HG03196 (cell line): ENCODE results near the gene ESRRG.
"Not testable (repeated sequence)": the region's sequence is repeated elsewhere in the genome, so short reads cannot be mapped to it uniquely, and the experiment has no call there.

Experiments
- ATAC-seq: cut with Tn5 transposase; IDR thresholded peaks from one replicate; pipeline ENCODE4 v1.9.1; 2021; ENCODE audit not compliant: unreplicated experiment

ESRRG gene

DNA sequence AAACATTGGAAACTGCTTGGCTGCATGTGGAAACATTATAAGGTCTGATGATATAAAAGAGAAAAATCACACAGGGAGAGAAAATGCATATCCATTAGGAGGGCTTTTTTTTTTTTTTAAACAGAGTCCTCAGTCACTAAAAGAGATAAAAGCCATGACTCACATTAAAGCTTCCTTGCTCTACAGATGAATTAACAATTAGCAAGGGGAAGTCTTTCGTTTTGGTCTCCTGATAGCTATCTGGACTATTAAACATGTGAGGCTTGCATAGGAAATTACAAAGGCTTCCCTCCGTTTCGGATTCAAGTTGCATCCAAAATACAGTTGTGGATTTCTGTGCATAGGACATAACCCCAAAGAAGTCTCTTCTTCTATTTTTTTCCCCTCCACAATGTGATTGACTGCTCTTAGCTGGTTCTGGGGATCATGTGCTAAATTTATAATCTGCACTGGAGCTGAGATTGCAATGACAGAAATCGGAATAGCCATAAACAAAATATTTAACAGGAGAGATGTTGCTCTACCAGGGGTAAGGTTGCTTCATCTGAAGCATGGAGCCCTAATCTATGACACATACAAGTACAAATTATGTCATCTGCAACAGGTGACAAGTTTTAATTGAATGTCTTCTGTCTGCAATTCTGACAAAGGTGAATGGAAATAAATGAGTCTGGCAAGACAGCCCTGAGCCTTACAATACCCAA lies 146.8 kb downstream of the ESRRG start:
- ATAC-seq = no peak

DNA sequence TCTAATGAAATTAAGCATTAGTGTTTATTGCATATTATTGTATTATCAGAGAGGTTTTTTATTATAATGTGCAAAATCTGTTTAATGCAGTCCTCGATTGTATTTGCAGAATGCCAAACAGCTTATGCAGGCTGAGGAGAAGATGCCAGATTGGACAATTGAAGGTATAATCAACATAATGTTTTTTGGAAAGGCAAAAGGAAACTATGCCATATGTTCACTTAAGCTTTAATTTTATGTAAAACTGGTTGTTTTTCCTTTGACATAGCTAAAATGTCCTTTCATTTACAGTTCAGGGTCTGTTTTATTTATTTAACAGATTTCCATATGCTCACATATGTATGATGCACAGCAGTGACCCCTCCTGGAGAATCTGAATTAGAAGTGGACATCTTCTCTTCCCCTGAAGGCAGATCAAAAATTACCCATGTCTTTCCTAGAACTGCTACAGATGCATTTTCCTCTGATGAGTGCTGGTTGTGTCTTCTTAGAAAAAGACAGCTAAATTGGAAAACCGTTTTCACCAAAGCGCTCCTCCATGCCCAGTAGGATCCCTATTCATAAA lies 156.5 kb downstream of the ESRRG start:
- ATAC-seq = no peak

DNA sequence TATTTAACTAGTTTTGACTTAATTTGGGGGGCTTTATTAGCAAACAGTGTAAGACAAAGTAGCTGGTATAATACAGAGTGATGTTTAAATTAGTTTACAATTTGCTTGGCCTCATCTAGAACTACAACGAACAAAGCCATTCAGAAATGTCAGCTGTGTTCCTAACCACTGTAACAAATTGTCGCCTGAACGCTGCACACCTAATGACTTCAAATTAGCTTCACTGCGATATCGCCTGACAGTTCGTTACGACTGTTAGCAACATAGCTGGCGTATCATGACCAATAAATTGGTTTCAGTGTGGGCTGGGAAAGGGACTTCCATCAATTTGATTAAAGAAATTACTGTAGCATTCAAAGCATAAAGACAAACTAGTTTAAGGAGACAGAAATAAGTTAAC lies 160.1 kb downstream of the ESRRG start:
- ATAC-seq = no peak

DNA sequence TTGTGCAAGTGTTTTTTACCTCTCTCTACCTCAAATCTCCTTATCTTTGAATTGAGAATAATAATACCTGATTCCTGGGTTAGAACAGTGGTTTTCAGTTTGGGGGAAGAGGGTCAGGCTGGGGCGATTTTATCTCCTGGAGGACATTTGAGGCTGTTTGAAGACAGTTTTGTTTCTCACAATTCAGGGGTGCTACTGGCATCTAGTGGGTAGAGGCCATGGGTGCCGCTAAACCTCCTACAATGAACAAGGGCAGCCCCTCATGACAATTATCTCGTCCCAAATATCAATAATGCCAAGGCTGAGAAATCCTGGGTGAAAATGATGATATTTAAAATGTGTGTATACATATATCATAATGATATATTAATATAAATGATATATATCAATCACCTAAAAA lies 160.8 kb downstream of the ESRRG start:
- no peak for ATAC-seq

DNA sequence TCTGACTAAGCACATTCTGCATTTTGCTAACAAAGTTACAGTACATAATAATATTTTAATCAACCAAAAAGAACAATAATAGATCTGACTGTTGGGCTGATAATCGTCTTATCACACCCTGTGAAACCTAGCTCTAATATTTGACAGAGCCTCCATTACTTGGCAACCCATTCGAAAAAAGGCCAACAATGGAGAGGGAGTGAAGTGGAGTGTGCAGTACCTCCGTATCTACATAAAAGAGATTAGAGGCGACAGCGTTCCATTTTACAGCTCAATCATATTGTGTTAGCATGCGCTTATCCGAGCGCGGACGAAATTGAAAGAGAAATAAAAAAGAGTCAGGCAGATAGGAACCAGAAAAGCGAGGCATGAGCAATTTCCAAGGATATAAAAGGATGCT lies 162.7 kb downstream of the ESRRG start:
- no peak for ATAC-seq

DNA sequence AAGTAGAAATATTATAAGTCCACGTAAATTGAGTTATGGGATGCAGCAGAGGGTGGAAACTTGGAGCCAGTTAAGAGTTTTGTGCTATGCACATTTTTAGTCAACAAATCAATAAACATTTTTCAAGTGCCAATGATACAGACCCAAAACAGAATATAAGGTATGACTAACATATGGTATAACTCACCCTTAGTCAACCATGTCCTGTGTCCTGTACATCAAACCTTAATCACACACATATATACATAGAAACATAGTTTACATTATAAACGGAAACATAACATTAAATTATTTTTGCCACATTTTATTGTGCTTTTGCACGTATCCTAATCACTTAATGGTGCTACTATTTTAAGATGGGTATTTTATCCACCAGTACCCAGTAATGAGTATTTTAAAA lies 163.9 kb downstream of the ESRRG start:
- no peak for ATAC-seq

DNA sequence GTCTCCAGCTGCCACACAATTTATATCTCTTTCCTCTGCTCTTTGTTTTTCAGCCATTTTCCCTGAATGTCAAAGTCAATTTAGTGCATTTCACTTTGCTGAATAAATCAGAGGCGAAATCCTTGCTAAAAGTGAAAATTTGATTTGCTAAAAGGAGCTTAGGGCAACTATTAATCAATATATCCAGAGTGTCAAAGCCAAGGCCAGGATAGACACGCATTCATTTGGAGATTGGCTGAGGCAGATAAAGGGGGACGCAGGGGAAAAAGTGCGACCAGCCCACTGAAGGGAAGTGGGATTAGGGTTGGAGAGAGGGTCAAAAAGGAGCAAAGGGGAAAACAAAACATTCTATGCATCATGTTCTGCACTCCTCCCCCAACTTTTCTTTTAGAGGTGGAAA lies 167.6 kb downstream of the ESRRG start:
- no peak for ATAC-seq

DNA sequence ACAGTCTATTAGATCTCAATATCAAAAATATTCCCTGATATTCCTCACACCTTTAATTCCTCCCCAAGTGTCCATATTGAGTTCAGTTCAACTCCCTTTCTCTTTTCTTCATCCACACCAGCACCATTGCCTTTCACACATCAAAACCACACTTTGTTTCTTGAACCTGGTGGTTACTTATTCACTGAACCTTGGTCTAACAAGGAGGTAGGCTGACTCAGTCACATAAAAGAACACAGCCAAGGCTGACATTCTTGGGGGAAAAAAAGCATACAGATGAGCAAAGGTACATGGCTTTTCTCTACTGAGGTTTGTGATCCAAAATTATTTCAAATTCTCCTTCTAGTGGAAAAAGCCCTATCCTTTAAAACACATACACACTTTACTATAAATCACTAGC lies 168.3 kb downstream of the ESRRG start:
- ATAC-seq = no peak

DNA sequence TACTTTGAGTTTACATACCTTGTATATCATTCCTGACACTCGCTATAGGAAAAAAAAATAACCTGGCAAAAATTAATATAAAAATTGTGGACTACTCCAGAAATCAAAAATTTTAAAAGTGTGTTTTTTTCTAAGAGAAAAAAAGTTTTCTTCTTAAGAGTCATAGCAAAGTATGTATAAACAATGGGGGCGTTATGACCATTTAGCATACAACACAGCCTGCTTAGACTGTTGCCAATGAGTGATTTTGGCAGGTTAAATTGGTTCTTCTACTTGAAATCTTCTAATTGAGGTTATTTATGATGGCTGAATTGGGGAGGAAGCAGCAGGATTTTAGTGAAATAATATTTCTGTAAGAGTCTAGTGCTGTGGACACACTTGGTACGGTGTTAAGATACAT lies 169.5 kb downstream of the ESRRG start:
- no peak for ATAC-seq

DNA sequence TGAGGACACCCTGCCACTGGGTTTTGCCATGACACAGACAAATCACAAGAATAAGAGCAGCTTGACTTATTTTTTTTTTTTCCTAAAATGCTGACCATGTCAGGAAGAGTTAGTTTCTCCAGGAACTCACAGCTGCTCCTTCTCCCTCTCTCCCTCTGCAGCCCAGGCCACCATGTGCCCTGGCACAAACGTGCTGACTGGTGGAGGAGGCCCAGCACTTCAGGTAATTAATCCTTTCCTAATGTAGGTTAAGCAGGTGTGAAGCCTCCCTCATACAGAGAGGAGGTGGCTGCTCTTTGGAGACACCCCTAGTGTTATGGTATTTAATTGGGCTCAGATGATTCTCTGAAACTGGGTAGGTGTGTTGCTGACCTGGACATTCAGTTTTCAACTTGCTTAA lies 170.2 kb downstream of the ESRRG start:
- ATAC-seq = no peak

DNA sequence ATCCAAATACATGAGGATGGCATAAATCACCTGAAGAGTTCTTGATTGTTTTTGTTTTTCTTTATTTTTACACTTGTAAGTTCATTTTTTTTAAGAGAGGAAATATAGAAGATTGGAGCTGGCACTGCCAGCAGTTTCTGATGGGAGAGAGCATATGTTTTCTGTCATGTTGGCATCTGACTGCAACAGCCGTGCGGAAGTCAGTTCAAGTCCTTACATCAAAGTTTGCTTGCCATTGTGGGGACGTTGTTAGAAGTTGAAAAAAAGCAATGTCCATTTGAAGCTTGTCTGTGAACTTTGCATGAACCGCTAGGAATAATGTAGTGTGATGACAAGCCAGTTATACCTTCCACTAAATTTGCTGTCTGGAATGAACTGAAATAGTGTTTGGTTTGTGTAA lies 173.4 kb downstream of the ESRRG start:
- ATAC-seq = no peak

DNA sequence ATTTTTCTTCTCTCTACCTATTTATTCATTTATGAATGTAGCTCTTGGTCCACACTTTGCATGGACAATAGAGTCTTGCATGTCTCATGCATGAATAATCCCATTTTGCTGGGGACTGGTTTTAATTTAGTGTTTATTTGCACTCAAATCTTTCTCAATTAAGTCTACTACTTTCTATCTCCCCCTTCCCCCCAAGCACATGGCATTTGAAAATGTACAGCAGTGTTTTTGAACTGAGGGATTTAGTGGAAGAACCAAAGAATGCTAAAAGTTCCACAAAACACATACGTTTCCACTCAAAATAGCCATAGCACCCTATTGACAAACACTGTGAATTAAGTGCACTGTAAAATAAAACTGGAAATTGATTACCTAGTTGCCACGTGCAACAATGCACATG lies 180.5 kb downstream of the ESRRG start:
- ATAC-seq = no peak

DNA sequence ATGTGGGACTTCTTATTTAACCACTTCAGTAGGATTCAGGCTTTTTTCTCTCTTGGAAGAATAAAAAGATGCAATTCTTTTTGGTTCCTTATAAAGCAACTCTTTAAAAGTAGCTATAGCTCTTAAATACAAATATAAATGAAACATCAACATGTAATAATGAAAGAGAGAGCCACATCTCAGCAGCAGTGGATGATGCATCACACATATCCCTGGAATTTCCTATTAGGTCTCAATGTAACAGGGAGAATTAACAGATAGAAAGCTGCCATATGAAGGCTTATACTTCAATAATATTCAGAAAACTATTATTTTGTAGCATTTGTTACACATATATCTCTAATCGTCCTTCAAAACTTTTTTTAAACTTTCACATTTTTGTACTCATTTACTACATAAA lies 181.0 kb downstream of the ESRRG start:
- no peak for ATAC-seq

DNA sequence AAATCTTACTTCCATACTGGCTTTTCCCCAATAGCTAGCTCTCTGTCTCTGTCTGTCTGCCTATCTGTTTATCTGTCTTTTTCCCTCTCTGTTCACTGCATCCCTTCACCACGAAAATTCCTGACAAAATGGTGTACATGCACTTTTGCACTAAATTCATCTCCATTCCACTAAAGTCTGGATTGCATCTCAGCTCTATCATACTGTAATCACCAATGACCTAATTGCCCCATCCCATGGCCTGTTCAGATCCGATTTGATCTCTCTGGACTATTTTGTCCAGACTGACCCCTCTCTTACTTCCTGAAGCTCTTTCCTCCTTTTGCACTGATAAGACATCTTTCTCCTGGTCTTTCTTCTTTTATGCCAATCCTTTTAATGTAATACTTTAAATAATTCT lies 187.5 kb downstream of the ESRRG start:
- no peak for ATAC-seq

DNA sequence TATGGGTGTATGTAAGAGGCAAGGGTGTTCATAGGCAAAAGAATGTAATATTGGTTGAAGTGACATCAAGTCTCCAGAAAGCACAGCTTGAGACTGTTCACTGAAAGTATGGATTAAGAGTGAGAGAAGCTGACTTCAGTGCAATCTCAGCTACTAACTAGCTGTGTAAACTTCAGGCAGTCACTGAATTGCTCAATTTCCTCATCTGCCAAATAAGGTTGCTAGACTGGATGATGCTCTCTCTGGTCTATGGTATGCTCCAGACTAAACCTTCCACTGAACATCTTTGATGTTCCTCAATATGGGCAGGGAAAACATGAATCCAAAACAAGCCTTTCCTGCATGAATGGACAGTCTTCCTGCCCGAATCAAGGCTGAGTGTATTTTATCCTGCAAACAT lies 188.2 kb downstream of the ESRRG start:
- no peak for ATAC-seq

DNA sequence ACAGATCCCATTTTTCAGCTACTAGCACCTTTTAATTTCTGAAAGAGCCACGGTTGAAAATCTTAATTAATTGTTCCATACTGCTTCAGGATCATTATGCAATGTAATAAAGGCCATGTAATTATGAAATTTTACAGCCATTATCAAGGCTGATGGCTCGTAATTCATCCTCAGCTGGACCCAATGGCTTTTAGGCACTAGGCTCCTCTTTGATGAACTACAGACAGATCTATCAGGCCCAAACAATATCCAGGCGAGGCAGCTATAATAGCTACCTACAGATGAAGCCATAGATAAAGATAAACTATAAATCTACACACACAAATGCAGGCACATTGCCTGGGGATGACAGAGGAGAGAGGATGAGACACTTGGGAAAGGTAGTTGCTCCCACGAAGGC lies 189.5 kb downstream of the ESRRG start:
- no peak for ATAC-seq

DNA sequence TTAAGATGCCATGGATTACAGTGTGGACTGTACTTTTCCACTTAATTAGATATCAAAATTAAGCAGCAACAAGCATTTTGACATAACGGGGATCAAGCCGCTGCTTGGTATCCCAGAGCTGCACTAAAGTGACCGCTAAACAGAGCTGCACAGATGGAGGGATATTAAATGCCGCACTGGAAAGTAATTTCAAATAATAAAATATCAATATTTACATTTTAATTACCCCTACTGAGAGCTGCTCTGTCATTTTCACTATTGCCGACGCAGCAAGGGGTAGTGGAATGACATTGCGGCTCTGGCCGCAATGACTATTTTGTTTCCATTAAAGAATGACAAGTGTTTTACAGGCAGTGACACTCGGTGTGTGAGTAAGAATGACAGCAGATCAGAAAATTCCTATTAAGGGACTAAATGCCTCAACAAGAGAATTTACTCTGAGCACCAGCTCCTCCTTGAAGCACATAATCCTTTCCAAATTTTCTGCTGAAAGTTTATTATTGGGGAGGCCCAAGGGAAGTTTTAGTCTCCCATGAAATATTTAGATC lies 190.9 kb downstream of the ESRRG start:
- no peak for ATAC-seq

DNA sequence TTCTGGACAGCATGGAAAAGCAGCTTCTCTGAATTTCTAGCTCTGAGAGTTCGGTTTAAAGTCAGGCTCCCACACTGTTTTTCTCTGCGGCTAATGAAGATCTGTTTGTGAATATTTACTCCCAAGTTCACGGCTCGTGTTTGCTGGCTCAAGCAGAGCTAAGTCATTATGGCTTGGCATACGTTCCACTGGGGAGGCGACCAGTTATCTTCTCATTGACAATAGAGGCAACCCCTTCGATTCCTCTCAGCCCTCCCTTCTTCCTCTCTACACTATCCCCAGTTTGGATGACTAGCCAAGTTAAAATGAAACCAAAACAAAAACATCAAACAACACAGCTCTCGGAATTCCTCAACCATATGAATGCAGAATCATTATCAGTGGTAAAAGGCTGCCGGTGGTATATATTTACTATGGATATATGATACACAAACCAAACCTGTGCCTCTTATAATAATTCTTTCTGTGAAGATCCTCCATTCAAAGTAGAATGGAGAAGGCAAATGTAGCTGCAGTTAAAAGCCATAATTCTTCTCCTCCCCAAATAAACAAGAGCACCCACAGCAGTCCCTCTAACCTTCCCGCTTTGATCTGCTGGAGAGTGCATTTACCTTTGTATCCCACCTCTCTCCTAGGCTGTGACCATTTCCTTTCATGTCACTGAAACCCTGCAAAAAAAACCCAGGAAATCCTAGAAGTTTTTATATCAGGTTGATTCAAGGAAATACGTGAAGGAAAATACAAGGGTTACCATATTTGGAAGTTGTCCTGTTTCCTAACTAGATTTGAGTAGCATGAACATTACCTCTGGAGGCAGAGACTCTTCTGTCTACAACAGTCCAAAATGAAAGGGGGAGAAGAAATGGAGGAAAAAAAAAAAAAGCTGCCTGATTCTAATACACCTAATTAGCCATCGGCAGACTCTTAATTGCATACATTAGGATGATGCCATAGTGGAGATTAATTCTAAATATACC lies 191.7 kb downstream of the ESRRG start:
- peak; percentile 65 for ATAC-seq

DNA sequence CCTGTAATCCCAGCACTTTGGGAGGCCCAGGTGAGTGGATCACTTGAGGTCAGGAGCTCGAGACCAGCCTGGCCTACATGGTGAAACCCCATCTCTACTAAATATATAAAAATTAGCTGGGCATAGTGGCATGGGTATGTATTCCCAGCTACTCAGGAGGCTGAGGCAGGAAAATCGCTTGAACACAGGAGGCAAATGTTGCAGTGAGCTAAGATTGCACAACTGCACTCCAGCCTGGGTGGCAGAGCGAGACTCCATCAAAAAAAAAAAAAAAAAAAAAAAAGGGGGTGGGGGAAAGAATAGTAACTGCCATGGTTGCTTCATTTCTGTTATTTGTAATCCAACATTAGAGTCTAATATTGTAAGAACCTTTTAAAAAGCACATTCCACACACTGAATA lies 193.4 kb downstream of the ESRRG start:
- ATAC-seq = not testable (repeated sequence)

DNA sequence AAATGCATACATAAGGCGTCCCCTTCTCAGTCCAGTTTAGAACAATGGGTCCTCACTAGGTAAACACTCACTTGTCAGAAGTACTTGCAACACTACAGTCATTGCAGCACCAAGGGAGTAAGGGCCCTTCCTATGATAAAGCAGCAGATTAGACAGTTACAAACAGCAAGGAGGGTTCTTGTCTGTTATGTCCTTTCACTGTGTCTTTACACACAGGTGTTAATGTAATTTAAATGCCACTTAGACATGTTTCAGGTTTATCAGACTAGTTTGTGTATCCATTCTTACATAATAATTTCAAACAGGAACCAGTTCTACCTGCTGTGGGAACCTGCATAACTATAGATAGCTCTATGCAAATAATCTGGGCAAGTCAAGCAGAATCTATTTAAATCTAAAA lies 194.4 kb downstream of the ESRRG start:
- peak; percentile 83 for ATAC-seq

DNA sequence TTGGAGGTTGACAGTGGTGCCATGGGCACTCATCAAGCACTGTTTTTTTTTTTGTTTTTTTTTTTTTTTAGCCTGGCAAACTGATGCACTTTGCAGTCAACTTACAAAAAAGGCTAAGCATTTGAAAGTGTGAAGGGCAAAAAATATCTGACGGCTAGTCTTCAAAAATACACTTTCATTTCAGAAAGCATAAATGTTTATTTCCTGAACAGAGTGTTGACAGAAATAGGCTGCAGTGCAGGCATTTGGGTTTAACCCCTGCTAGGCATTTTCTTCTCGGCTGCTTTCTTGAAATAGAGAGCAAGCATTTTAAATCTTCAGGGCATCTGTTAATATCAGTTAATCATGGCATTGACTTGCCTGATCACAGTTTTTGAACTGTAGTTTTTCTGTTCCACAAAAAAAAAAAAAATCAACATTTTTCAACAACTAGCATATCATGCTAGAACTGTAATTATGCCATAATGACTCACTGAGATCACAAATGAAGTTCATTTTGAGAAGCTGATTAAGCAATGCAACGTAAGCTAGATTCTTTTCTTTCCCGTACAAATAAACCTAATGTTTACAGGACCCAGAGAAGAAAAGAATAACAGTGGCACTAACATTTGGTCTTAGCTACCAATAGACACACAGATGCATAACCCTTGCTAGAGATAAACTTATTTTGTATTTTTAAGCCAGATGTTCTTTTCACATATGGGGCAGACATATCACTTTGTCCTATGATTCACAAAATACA lies 199.6 kb downstream of the ESRRG start:
- ATAC-seq = no peak
